K562 (cell line): ENCODE data around the gene ATP1A2. TPM values are rescaled to one million over a fixed set of nuclear protein-coding genes. Genes with fewer than 3 reads are reported as not detected.

Experiments used
- ETV5 ChIP-seq: sonication (generic); formaldehyde crosslinking; IDR thresholded peaks from 2 replicates; pipeline ENCODE4 v1.4.0; 2020; ENCODE audit warnings: low read depth, mild to moderate bottlenecking, missing genetic modification reagents
- HDAC1 ChIP-seq, 2 experiments: fragments of 450-650 bp; IDR thresholded peaks; 2 replicates each; pipeline ENCODE4 v1.6.1; 2016 to 2017; ENCODE audit warnings: inconsistent platforms in 1 of 2, mild to moderate bottlenecking in 1 of 2, moderate library complexity in 1 of 2
- HEY1 ChIP-seq: fragments of 250-450 bp; sonication (Bioruptor Pico); IDR thresholded peaks from 2 replicates; pipeline ENCODE4 v1.5.0; 2020; ENCODE audit warnings: mild to moderate bottlenecking, moderate library complexity, borderline replicate concordance
- HNRNPK ChIP-seq: fragments of 200-400 bp; formaldehyde crosslinking; IDR thresholded peaks from one replicate; pipeline ENCODE4 v1.6.1; 2018; ENCODE audit warnings: mild to moderate bottlenecking, low read depth, low read length; ENCODE audit not compliant: poor library complexity, severe bottlenecking
- MAFG ChIP-seq: fragments of 450-650 bp; conservative IDR thresholded peaks from 2 replicates; pipeline ENCODE4 v1.6.1; 2016; ENCODE audit warnings: missing genetic modification characterization, missing compliant biosample characterization
- NELFE ChIP-seq: IDR thresholded peaks from 2 replicates; pipeline ENCODE4 v1.6.1; 2011; ENCODE audit warnings: mild to moderate bottlenecking; ENCODE audit not compliant: insufficient read depth, insufficient read length
- OTX1 ChIP-seq: fragments of 450-650 bp; formaldehyde crosslinking; IDR thresholded peaks from 2 replicates; pipeline ENCODE4 v1.4.0; 2022; ENCODE audit warnings: mild to moderate bottlenecking
- PCBP1 ChIP-seq: fragments of 200-400 bp; formaldehyde crosslinking; IDR thresholded peaks from 2 replicates; pipeline ENCODE4 v1.6.1; 2018; ENCODE audit warnings: mild to moderate bottlenecking, low read depth, low read length; ENCODE audit not compliant: poor library complexity, severe bottlenecking
- PHF8 ChIP-seq: fragments of 200-600 bp; sonication (generic); IDR thresholded peaks from 2 replicates; pipeline ENCODE4 v1.6.1; 2012; ENCODE audit warnings: mixed run types, mild to moderate bottlenecking, inconsistent platforms, low read length, moderate library complexity, borderline replicate concordance
- SP2 ChIP-seq: IDR thresholded peaks from 2 replicates; pipeline ENCODE4 v1.6.1; 2011; ENCODE audit warnings: mild to moderate bottlenecking, low read depth, low read length, moderate library complexity; ENCODE audit not compliant: poor library complexity, severe bottlenecking; ENCODE audit errors: extremely low read depth
- TAF9B ChIP-seq: fragments of 450-650 bp; IDR thresholded peaks from 2 replicates; pipeline ENCODE4 v1.6.1; 2018; ENCODE audit warnings: mild to moderate bottlenecking; ENCODE audit not compliant: partially characterized antibody
- YY1 ChIP-seq, 3 experiments: IDR thresholded peaks; 2 replicates each; pipeline ENCODE4 v1.6.1; 2011; ENCODE audit warnings: low read length in 2 of 3, mild to moderate bottlenecking in 2 of 3, moderate library complexity in 2 of 3, borderline replicate concordance in 1 of 3, control low read depth in 1 of 3, low read depth in 1 of 3; ENCODE audit not compliant: insufficient read depth in 3 of 3, insufficient replicate concordance in 2 of 3, control insufficient read depth in 1 of 3, insufficient read length in 1 of 3; ENCODE audit errors: extremely low read depth in 1 of 3
- ZBTB40 ChIP-seq, 2 experiments: fragments of 450-650 bp in 1 of 2; sonication (generic) in 1 of 2; formaldehyde crosslinking in 1 of 2; IDR thresholded peaks; 2 replicates each; pipeline versions ENCODE4 v1.7.1 to v1.9.0; 2016 to 2022; ENCODE audit warnings: inconsistent platforms in 1 of 2, mild to moderate bottlenecking in 1 of 2, missing genetic modification reagents in 1 of 2
- polyA plus RNA-seq, 8 experiments: library from polyadenylated mRNA; depleted of rRNA in 4 of 8; stranded (reverse) in 5 of 8; unstranded in 3 of 8; fragments of >200 nt; fragmentation: Nextera tagmentation in 2 of 8; fragmentation: Illumina TruSeq in 1 of 8; extraction: Ambion mirVana in 2 of 8; extraction: Trizol in 1 of 8; gene quantifications; 2 replicates each; pipeline versions ENCODE4 v1.2.1 to v1.2.3, GENCODE V29; 2011 to 2014; ENCODE audit warnings: inconsistent platforms in 1 of 8, missing spikeins in 1 of 8
- total RNA-seq, 7 experiments: library from RNA; depleted of rRNA in 6 of 7; stranded (reverse); fragments of >200 nt in 6 of 7; fragmentation: Illumina TruSeq in 2 of 7; extraction: Trizol in 2 of 7; gene quantifications; 2 replicates each; pipeline versions ENCODE4 v1.2.1 to v1.2.3, GENCODE V29; 2011 to 2021; ENCODE audit warnings: low replicate concordance in 1 of 7
- TF ChIP-seq, protein P1 (sequence below): fragments of 450-650 bp; formaldehyde crosslinking; IDR thresholded peaks from 2 replicates; pipeline ENCODE4 v1.4.0; 2020; ENCODE audit warnings: mild to moderate bottlenecking, moderate library complexity

ATP1A2 gene
- total and polyA plus RNA-seq, 9 of the 15 experiments (the other 6 are each of a cell fraction or from before 2014, with no cell fraction given), result 0.04 to 0.11 (median 0.09) TPM; not detected in 6

- TF ChIP-seq ZBTB40 (IDR thresholded peaks at IDR 0.05) (no peak), ZBTB40 (CRISPR knock-in tag; IDR thresholded peaks at IDR 0.05) (no peak), NELFE (no peak), YY1 (IDR thresholded peaks at IDR 0.05; ENCODE audit: borderline replicate concordance in 1 of 3, control insufficient read depth in 1 of 3, extremely low read depth in 1 of 3, insufficient read depth in 3 of 3, insufficient read length in 1 of 3, insufficient replicate concordance in 2 of 3, low read depth in 1 of 3, low read length in 2 of 3) (no peak), HEY1 (no peak), MAFG (tag) (no peak), HDAC1 (IDR thresholded peaks at IDR 0.05) (peak in 1 of 2 experiments; percentile 31; a peak in 1 of 4 replicates), PCBP1 (no peak), HNRNPK (no peak), TAF9B (no peak), PHF8 (peak; percentile 38; the same call in 1 of the 2 replicates), ETV5 (CRISPR knock-in tag) (no peak), OTX1 (CRISPR knock-in tag) (no peak), SP2 (no peak)
- TF ChIP-seq, protein P1, sequence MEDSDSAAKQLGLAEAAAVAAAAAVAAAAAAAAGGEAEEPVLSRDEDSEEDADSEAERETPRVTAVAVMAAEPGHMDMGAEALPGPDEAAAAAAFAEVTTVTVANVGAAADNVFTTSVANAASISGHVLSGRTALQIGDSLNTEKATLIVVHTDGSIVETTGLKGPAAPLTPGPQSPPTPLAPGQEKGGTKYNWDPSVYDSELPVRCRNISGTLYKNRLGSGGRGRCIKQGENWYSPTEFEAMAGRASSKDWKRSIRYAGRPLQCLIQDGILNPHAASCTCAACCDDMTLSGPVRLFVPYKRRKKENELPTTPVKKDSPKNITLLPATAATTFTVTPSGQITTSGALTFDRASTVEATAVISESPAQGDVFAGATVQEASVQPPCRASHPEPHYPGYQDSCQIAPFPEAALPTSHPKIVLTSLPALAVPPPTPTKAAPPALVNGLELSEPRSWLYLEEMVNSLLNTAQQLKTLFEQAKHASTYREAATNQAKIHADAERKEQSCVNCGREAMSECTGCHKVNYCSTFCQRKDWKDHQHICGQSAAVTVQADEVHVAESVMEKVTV, result no peak
Observed at GRCh38 chr1:160097911-160098851, 17.4 kb upstream of the ATP1A2 start, which contains the start of gene IGSF8 (continued).
